ENCODE measurements around the gene MFF. TPM values are rescaled to one million over a fixed set of nuclear protein-coding genes. Genes with fewer than 3 reads are reported as not detected.

Gene MFF
- polyA plus RNA-seq, 3 donors = 39.4 to 100 (median 91.7) TPM

DNA sequence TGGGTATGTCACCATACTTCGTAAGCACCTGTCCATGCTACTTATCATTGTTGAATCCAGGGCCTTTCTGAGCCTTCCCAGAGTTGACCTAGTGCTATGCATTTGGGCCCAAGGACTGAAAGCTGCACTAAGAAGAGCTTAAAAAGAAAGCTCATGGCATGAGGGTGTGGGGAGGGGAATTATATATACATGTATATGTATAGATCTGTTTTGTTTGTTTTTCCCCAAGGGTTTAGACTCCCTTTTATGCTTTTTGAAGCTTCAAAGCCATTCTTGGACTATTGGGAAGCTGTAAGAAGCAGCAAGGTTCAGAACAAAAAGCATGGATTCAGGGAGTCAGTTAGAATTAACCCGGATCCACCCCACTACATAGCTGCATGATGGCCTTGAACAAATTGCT, 23.3 kb downstream of the MFF start:
- no peak overlapping the region for H3K4me3 ChIP-seq (replicated peaks in 1 of 3; ENCODE audit: low read depth in 2 of 3, low read length in 3 of 3)
- H3K9ac ChIP-seq (ENCODE audit: insufficient read depth, low read length, poor library complexity, severe bottlenecking) = no peak overlapping the region
- Mint-ChIP-seq H3K27me3 (ENCODE audit: low read depth in 3 of 3) (no peaks in the 10 kb centered on the region), H3K36me3 (peaks cover 53 to 55% of the 10 kb centered on the region in 2 donors), H3K4me1 (no peaks in the 10 kb centered on the region), H3K9me3 (no peaks in the 10 kb centered on the region), H3K27ac (peak overlapping the region in 1 of 7 donors; percentile 6), H3K4me3 (no peak overlapping the region)
- H3K9me3 ChIP-seq (replicated peaks in 1 of 2; ENCODE audit: control insufficient read depth in 1 of 2, insufficient read depth in 1 of 2, low read length in 2 of 2) = no peaks in the 10 kb centered on the region
- WGBS (ENCODE audit: insufficient coverage) = 100% methylated on average over 1 of the region's 2 CpGs
- H2AFZ ChIP-seq (ENCODE audit: insufficient read depth, low read depth, low read length, poor library complexity, severe bottlenecking) = no peak overlapping the region
- no peaks in the 10 kb centered on the region for H4K20me1 ChIP-seq (ENCODE audit: insufficient read depth, low read length)
- no peaks in the 10 kb centered on the region for H3K27me3 ChIP-seq (ENCODE audit: control insufficient read depth in 2 of 2, insufficient read depth in 2 of 2, low read length in 2 of 2)
- intact Hi-C loops (cut with micrococcal nuclease) = no loop called here
- peaks cover 22 to 70% of the 10 kb centered on the region in 2 donors for H3K36me3 ChIP-seq (replicated peaks in 1 of 2; ENCODE audit: control insufficient read depth in 1 of 2, insufficient read depth in 2 of 2, low read length in 2 of 2)
- TF ChIP-seq CTCF (IDR thresholded peaks at IDR 0.05) = no peak
- H3K79me2 ChIP-seq (ENCODE audit: insufficient read depth, low read length) = no peaks in the 10 kb centered on the region
- H3K4me2 ChIP-seq (replicated peaks; ENCODE audit: extremely low read depth, low read length, poor library complexity, severe bottlenecking) = no peak overlapping the region
- no peak for DNase-seq
- no peaks in the 10 kb centered on the region for H3K4me1 ChIP-seq (ENCODE audit: control insufficient read depth in 1 of 2, insufficient read depth in 2 of 2, low read length in 2 of 2)
- no peak overlapping the region for H3K27ac ChIP-seq (ENCODE audit: low read depth in 1 of 2, low read length in 2 of 2)

DNA sequence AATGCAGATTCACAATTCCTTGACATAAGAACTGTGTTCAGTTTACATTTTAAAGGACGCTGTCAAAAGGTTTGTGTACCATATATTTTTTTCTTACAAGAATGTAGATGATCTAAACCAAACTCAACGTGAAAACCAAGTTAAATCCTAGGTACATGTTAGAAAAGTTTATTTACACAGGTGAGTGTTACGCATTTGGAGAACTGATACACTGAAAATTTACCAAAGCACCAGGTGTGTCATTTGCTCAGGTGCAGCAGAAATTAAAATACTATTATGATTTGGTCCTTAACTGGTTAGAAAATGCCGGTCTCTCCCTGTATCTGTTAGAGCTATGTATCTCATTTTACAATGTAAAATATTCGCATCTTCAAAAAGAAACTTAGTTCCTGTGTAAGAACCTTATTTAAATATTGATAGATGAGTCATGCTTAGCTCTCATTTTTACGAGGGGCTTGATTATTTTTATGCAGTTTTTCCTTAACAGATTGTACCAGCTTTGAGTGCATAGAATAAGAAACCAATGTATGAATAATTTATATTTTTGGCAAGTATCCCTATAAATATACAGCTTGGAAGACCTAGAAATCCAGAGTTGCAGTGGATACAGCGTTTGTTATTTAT, 25.1 kb downstream of the MFF start:
- no peak overlapping the region for H3K4me3 Mint-ChIP-seq
- Histone ChIP-seq H3K9ac (ENCODE audit: insufficient read depth, low read length, poor library complexity, severe bottlenecking) (no peak overlapping the region), H2AFZ (ENCODE audit: insufficient read depth, low read depth, low read length, poor library complexity, severe bottlenecking) (no peak overlapping the region), H4K20me1 (ENCODE audit: insufficient read depth, low read length) (no peaks in the 10 kb centered on the region), H3K4me3 (replicated peaks in 1 of 3; ENCODE audit: low read depth in 2 of 3, low read length in 3 of 3) (no peak overlapping the region), H3K27me3 (ENCODE audit: control insufficient read depth in 2 of 2, insufficient read depth in 2 of 2, low read length in 2 of 2) (no peaks in the 10 kb centered on the region), H3K4me1 (ENCODE audit: control insufficient read depth in 1 of 2, insufficient read depth in 2 of 2, low read length in 2 of 2) (no peaks in the 10 kb centered on the region), H3K27ac (ENCODE audit: low read depth in 1 of 2, low read length in 2 of 2) (no peak overlapping the region), H3K79me2 (ENCODE audit: insufficient read depth, low read length) (no peaks in the 10 kb centered on the region), H3K36me3 (replicated peaks in 1 of 2; ENCODE audit: control insufficient read depth in 1 of 2, insufficient read depth in 2 of 2, low read length in 2 of 2) (peaks cover 22 to 67% of the 10 kb centered on the region in 2 donors), H3K9me3 (replicated peaks in 1 of 2; ENCODE audit: control insufficient read depth in 1 of 2, insufficient read depth in 1 of 2, low read length in 2 of 2) (no peaks in the 10 kb centered on the region), H3K4me2 (replicated peaks; ENCODE audit: extremely low read depth, low read length, poor library complexity, severe bottlenecking) (no peak overlapping the region)
- no peak for DNase-seq
- no peak overlapping the region for H3K27ac Mint-ChIP-seq
- TF ChIP-seq CTCF (IDR thresholded peaks at IDR 0.05) = no peak
- peaks cover 0 to 1% (median 0%) of the 10 kb centered on the region in 3 donors for H3K27me3 Mint-ChIP-seq (ENCODE audit: low read depth in 3 of 3)
- H3K36me3 Mint-ChIP-seq = peaks cover 48 to 58% of the 10 kb centered on the region in 2 donors
- H3K4me1 Mint-ChIP-seq = no peaks in the 10 kb centered on the region
- no CpG with 5 or more reads among the region's 7 CpGs for WGBS (ENCODE audit: insufficient coverage)
- H3K9me3 Mint-ChIP-seq = no peaks in the 10 kb centered on the region
- intact Hi-C loops (cut with micrococcal nuclease) = no loop called here

Data from CD14-positive monocyte (primary cell).